Neutrophil (primary cell): ENCODE results near the gene CMTM6.
A peak's percentile ranks its signal among the peaks of the same experiment; 100 is the strongest.

Source experiments
- H3K27ac ChIP-seq: fragments of 200-600 bp; sonication (generic); 2 replicates; pipeline ENCODE4 v1.5.1; 2016; ENCODE audit warnings: mild to moderate bottlenecking, moderate library complexity
- H3K27me3 ChIP-seq: fragments of 200-600 bp; sonication (generic); 2 replicates; pipeline ENCODE4 v1.6.0; 2016; ENCODE audit warnings: mild to moderate bottlenecking
- H3K36me3 ChIP-seq: fragments of 200-600 bp; sonication (generic); 2 replicates; pipeline ENCODE4 v1.5.1; 2017
- H3K4me1 ChIP-seq, 2 experiments: fragments of 200-600 bp in 1 of 2; sonication (generic) in 1 of 2; 1 replicate in 1 of 2; 2 replicates in 1 of 2; pipeline versions ENCODE4 v1.5.1 to v1.6.1; 2013 to 2016; ENCODE audit warnings: low read depth in 1 of 2, low read length in 1 of 2, mild to moderate bottlenecking in 1 of 2, moderate library complexity in 1 of 2; ENCODE audit not compliant: control insufficient read depth in 1 of 2, insufficient read depth in 1 of 2
- H3K4me3 ChIP-seq, 2 experiments: fragments of 200-600 bp in 1 of 2; sonication (generic) in 1 of 2; 1 replicate in 1 of 2; 2 replicates in 1 of 2; pipeline ENCODE4 v1.5.1; 2013 to 2016; ENCODE audit warnings: low read depth in 1 of 2, low read length in 1 of 2, mild to moderate bottlenecking in 1 of 2, moderate library complexity in 1 of 2
- H3K9me3 ChIP-seq: fragments of 200-600 bp; sonication (generic); 2 replicates; pipeline ENCODE4 v1.5.1; 2016
- TF ChIP-seq, protein P1 (sequence below): fragments of 200-600 bp; sonication (generic); IDR thresholded peaks from 2 replicates; pipeline ENCODE4 v1.5.1; 2016; ENCODE audit warnings: antibody characterized with exemption

Gene CMTM6

DNA sequence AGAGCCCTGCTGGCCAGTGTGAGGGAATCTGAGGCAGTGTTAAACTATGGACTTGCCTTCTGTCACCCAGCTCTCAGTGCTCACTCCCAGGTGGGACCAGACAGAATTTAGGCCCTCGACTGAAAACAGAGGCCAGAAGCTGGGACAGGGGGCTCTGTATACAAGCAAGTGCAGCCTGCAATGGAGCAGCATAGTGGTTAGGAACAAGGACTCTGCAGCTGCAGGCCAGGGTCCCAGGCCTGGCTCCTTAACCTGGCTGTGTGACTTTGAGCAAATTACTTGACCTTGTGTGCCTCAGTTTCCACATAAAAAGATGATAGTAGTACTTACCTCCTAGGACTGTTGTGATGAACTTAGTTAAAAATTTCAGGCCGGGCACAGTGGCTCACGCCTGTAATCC is 71.2 kb downstream of the CMTM6 start:
- TF ChIP-seq, protein P1, sequence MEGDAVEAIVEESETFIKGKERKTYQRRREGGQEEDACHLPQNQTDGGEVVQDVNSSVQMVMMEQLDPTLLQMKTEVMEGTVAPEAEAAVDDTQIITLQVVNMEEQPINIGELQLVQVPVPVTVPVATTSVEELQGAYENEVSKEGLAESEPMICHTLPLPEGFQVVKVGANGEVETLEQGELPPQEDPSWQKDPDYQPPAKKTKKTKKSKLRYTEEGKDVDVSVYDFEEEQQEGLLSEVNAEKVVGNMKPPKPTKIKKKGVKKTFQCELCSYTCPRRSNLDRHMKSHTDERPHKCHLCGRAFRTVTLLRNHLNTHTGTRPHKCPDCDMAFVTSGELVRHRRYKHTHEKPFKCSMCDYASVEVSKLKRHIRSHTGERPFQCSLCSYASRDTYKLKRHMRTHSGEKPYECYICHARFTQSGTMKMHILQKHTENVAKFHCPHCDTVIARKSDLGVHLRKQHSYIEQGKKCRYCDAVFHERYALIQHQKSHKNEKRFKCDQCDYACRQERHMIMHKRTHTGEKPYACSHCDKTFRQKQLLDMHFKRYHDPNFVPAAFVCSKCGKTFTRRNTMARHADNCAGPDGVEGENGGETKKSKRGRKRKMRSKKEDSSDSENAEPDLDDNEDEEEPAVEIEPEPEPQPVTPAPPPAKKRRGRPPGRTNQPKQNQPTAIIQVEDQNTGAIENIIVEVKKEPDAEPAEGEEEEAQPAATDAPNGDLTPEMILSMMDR: no peak
- Histone ChIP-seq H3K27me3 (no peaks in the 10 kb centered on the region), H3K4me3 (no peak overlapping the region), H3K27ac (peak overlapping the region; percentile 88), H3K9me3 (no peaks in the 10 kb centered on the region), H3K4me1 (peaks cover 46 to 57% of the 10 kb centered on the region in 2 experiments), H3K36me3 (no peaks in the 10 kb centered on the region)
